H9 (cell line): ENCODE results near the gene CD81. TPM values are rescaled to one million over a fixed set of nuclear protein-coding genes. Genes with fewer than 3 reads are reported as not detected.
A peak's percentile ranks its signal among the peaks of the same experiment; 100 is the strongest.

Experiments used
- DNase-seq: peaks from one replicate; pipeline ENCODE4 v3.0.0-alpha.2; 2017
- H2AFZ ChIP-seq: one replicate; pipeline ENCODE4 v1.6.1; 2013; ENCODE audit warnings: mild to moderate bottlenecking, low read length, control low read depth, moderate library complexity
- H2AK5ac ChIP-seq: 2 replicates; pipeline ENCODE4 v1.6.1; 2013; ENCODE audit warnings: low read length, control low read depth, mixed read lengths; ENCODE audit not compliant: insufficient read length
- H2BK120ac ChIP-seq: one replicate; pipeline ENCODE4 v1.6.1; 2013; ENCODE audit warnings: low read depth, mild to moderate bottlenecking, low read length, control low read depth, inconsistent platforms; ENCODE audit not compliant: poor library complexity, severe bottlenecking
- H2BK12ac ChIP-seq: 2 replicates; pipeline ENCODE4 v1.6.1; 2013; ENCODE audit warnings: low read length, control low read depth, mixed read lengths, low read depth; ENCODE audit not compliant: insufficient read length
- H2BK15ac ChIP-seq: 2 replicates; pipeline ENCODE4 v1.6.1; 2013; ENCODE audit warnings: low read depth, low read length, control low read depth
- H2BK20ac ChIP-seq: one replicate; pipeline ENCODE4 v1.6.1; 2013; ENCODE audit warnings: low read depth, mild to moderate bottlenecking, low read length, control low read depth, inconsistent platforms; ENCODE audit not compliant: poor library complexity, severe bottlenecking
- H2BK5ac ChIP-seq: 2 replicates; pipeline ENCODE4 v1.6.1; 2013; ENCODE audit warnings: low read length, control low read depth, mixed read lengths; ENCODE audit not compliant: insufficient read length
- H3K14ac ChIP-seq: 2 replicates; pipeline ENCODE4 v1.6.1; 2013; ENCODE audit warnings: low read length, control low read depth; ENCODE audit not compliant: insufficient read depth
- H3K18ac ChIP-seq: 2 replicates; pipeline ENCODE4 v1.6.1; 2013; ENCODE audit warnings: low read depth, mild to moderate bottlenecking, mixed read lengths, low read length, control low read depth; ENCODE audit not compliant: insufficient read length
- H3K23ac ChIP-seq: 2 replicates; pipeline ENCODE4 v1.6.1; 2013; ENCODE audit warnings: low read length, control low read depth, mixed read lengths, low read depth; ENCODE audit not compliant: insufficient read length
- H3K23me2 ChIP-seq: 2 replicates; pipeline ENCODE4 v1.6.1; 2013; ENCODE audit warnings: low read depth, mild to moderate bottlenecking, mixed read lengths, low read length, control low read depth; ENCODE audit not compliant: insufficient read length, poor library complexity, severe bottlenecking
- H3K27ac ChIP-seq: 2 replicates; pipeline ENCODE4 v1.5.1; 2013; ENCODE audit warnings: low read length, control low read depth, mixed read lengths, low read depth; ENCODE audit not compliant: insufficient read length
- H3K27me3 ChIP-seq: 2 replicates; pipeline ENCODE4 v1.6.1; 2013; ENCODE audit warnings: low read length, control low read depth, inconsistent platforms; ENCODE audit not compliant: insufficient read depth
- H3K4ac ChIP-seq: 2 replicates; pipeline ENCODE4 v1.6.1; 2013; ENCODE audit warnings: low read depth, mild to moderate bottlenecking, control low read depth, inconsistent platforms, low read length, moderate library complexity
- H3K4me1 ChIP-seq: 2 replicates; pipeline ENCODE4 v1.6.1; 2013; ENCODE audit warnings: low read length, control low read depth, inconsistent platforms; ENCODE audit not compliant: insufficient read depth
- H3K4me2 ChIP-seq: 2 replicates; pipeline ENCODE4 v1.6.1; 2013; ENCODE audit warnings: low read length, control low read depth, mixed read lengths; ENCODE audit not compliant: insufficient read length, insufficient read depth
- H3K56ac ChIP-seq: 2 replicates; pipeline ENCODE4 v1.6.1; 2013; ENCODE audit warnings: low read depth, mild to moderate bottlenecking, mixed read lengths, low read length, control low read depth; ENCODE audit not compliant: insufficient read length
- H3K79me1 ChIP-seq: 2 replicates; pipeline ENCODE4 v1.6.1; 2013; ENCODE audit warnings: low read depth, mild to moderate bottlenecking, moderate library complexity, low read length, control low read depth, inconsistent platforms; ENCODE audit not compliant: insufficient read depth, poor library complexity, severe bottlenecking
- H3K79me2 ChIP-seq: 2 replicates; pipeline ENCODE4 v1.6.1; 2013; ENCODE audit warnings: low read length, control low read depth, inconsistent platforms; ENCODE audit not compliant: insufficient read depth
- H3K9ac ChIP-seq: 2 replicates; pipeline ENCODE4 v1.6.1; 2013; ENCODE audit warnings: low read length, control low read depth, mixed read lengths; ENCODE audit not compliant: insufficient read length; ENCODE audit errors: extremely low read depth
- H3K9me3 ChIP-seq: one replicate; pipeline ENCODE4 v1.6.1; 2013; ENCODE audit warnings: low read depth, low read length, inconsistent platforms; ENCODE audit not compliant: control insufficient read depth
- H3T11ph ChIP-seq: one replicate; pipeline ENCODE4 v1.6.1; 2013; ENCODE audit warnings: mild to moderate bottlenecking, low read length, control low read depth, inconsistent platforms
- H4K20me1 ChIP-seq: one replicate; pipeline ENCODE4 v1.6.1; 2013; ENCODE audit not compliant: control insufficient read depth, insufficient read length, insufficient read depth
- H4K5ac ChIP-seq: 2 replicates; pipeline ENCODE4 v1.6.1; 2013; ENCODE audit warnings: low read depth, mild to moderate bottlenecking, mixed read lengths, low read length, control low read depth; ENCODE audit not compliant: insufficient read length
- H4K8ac ChIP-seq: replicated peaks from 2 replicates; pipeline ENCODE4 v1.6.1; 2013; ENCODE audit warnings: low read length, control low read depth, mixed read lengths, low read depth; ENCODE audit not compliant: insufficient read length
- H4K91ac ChIP-seq: 2 replicates; pipeline ENCODE4 v1.6.1; 2013; ENCODE audit warnings: low read depth, mild to moderate bottlenecking, moderate library complexity, mixed read lengths, low read length, control low read depth; ENCODE audit not compliant: insufficient read length
- H3K27ac Mint-ChIP-seq, 3 experiments: 2 replicates in 2 of 3; 3 replicates in 1 of 3; pipeline ENCODE4 v1.8.0; 2020 to 2021; ENCODE audit warnings: mixed read lengths in 3 of 3, mild to moderate bottlenecking in 1 of 3, moderate library complexity in 1 of 3
- H3K27me3 Mint-ChIP-seq: 2 replicates; pipeline ENCODE4 v1.8.0; 2021; ENCODE audit warnings: low read depth, mild to moderate bottlenecking, moderate library complexity, mixed read lengths
- H3K36me3 Mint-ChIP-seq, 3 experiments: 2 replicates in 2 of 3; 3 replicates in 1 of 3; pipeline ENCODE4 v1.8.0; 2020 to 2021; ENCODE audit warnings: low read depth in 3 of 3, mixed read lengths in 3 of 3; ENCODE audit not compliant: insufficient read depth in 1 of 3
- H3K4me1 Mint-ChIP-seq, 2 experiments: 2 replicates each; pipeline ENCODE4 v1.8.0; 2020; ENCODE audit warnings: mixed read lengths in 2 of 2
- H3K4me3 Mint-ChIP-seq, 2 experiments: 2 replicates in 1 of 2; 3 replicates in 1 of 2; pipeline ENCODE4 v1.8.0; 2020 to 2021; ENCODE audit warnings: mild to moderate bottlenecking in 2 of 2, mixed read lengths in 2 of 2, moderate library complexity in 1 of 2
- H3K9me3 Mint-ChIP-seq, 2 experiments: 2 replicates in 1 of 2; 3 replicates in 1 of 2; pipeline ENCODE4 v1.8.0; 2020; ENCODE audit warnings: mild to moderate bottlenecking in 2 of 2, mixed read lengths in 2 of 2, moderate library complexity in 1 of 2
- WGBS: extraction: QIAGEN DNeasy Blood & Tissue Kit; methylation state at CpG from one replicate; pipeline ENCODE4 v1.1.7; 2013; ENCODE audit warnings: missing lambda C conversion rate, low lambda C conversion rate, mixed read lengths; ENCODE audit not compliant: insufficient read length; ENCODE audit errors: extremely low coverage; 5-methylcytosine and 5-hydroxymethylcytosine counted together
- total RNA-seq: library from RNA; stranded (reverse); gene quantifications from 2 replicates; pipeline ENCODE4 v1.2.1, GENCODE V29; 2021
- TF ChIP-seq, protein P1 (sequence below): fragments of 200-600 bp; sonication (generic); conservative IDR thresholded peaks from 3 replicates; pipeline ENCODE4 v1.8.0; 2021; ENCODE audit warnings: antibody characterized with exemption, mild to moderate bottlenecking

Gene CD81
- total RNA-seq, 1 experiment from 2014 or later: 246 TPM

GRCh38 chr11:2390091-2390724 lies 13.1 kb downstream of the CD81 start:
- no peaks in the 10 kb centered on the region for H3K23me2 ChIP-seq
- no peaks in the 10 kb centered on the region for H3K27me3 Mint-ChIP-seq
- H3K79me2 ChIP-seq: peaks cover 18% of the 10 kb centered on the region; the same call in 1 of the 2 replicates
- H3K23ac ChIP-seq: no peak overlapping the region
- TF ChIP-seq, protein P1, sequence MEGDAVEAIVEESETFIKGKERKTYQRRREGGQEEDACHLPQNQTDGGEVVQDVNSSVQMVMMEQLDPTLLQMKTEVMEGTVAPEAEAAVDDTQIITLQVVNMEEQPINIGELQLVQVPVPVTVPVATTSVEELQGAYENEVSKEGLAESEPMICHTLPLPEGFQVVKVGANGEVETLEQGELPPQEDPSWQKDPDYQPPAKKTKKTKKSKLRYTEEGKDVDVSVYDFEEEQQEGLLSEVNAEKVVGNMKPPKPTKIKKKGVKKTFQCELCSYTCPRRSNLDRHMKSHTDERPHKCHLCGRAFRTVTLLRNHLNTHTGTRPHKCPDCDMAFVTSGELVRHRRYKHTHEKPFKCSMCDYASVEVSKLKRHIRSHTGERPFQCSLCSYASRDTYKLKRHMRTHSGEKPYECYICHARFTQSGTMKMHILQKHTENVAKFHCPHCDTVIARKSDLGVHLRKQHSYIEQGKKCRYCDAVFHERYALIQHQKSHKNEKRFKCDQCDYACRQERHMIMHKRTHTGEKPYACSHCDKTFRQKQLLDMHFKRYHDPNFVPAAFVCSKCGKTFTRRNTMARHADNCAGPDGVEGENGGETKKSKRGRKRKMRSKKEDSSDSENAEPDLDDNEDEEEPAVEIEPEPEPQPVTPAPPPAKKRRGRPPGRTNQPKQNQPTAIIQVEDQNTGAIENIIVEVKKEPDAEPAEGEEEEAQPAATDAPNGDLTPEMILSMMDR: no peak
- DNase-seq: no peak
- H3K9ac ChIP-seq: no peak overlapping the region
- H3K27me3 ChIP-seq: no peaks in the 10 kb centered on the region
- no peak overlapping the region for H3K18ac ChIP-seq
- no peak overlapping the region for H2AK5ac ChIP-seq
- H2AFZ ChIP-seq: no peak overlapping the region
- H4K91ac ChIP-seq: no peak overlapping the region
- no peak overlapping the region for H3K56ac ChIP-seq
- H4K5ac ChIP-seq: no peak overlapping the region
- H3T11ph ChIP-seq: no peak overlapping the region
- H3K4me3 Mint-ChIP-seq: no peak overlapping the region; a peak in 1 of 5 replicates
- peaks cover 1 to 15% (median 11%) of the 10 kb centered on the region in 3 experiments; a peak in 6 of 7 replicates for H3K36me3 Mint-ChIP-seq
- no peaks in the 10 kb centered on the region; the same call in 1 of the 2 replicates for H3K4me1 ChIP-seq
- peaks cover 8% of the 10 kb centered on the region for H3K79me1 ChIP-seq
- H2BK12ac ChIP-seq: no peak overlapping the region
- H2BK20ac ChIP-seq: no peak overlapping the region
- no peak overlapping the region for H2BK120ac ChIP-seq
- no peak overlapping the region for H2BK5ac ChIP-seq
- H2BK15ac ChIP-seq: no peak overlapping the region
- H3K4me2 ChIP-seq: no peak overlapping the region
- H3K14ac ChIP-seq: no peak overlapping the region
- H3K27ac Mint-ChIP-seq: peak overlapping the region in 1 of 3 experiments; percentile 95; a peak in 2 of 7 replicates
- H3K4ac ChIP-seq: no peak overlapping the region
- H3K4me1 Mint-ChIP-seq: peaks cover 16 to 19% of the 10 kb centered on the region in 2 experiments
- WGBS: no CpG with 5 or more reads among the region's 23 CpGs
- H3K9me3 Mint-ChIP-seq: no peaks in the 10 kb centered on the region
- no peaks in the 10 kb centered on the region for H3K9me3 ChIP-seq
- H3K27ac ChIP-seq: no peak overlapping the region
- H4K20me1 ChIP-seq: peaks cover 8% of the 10 kb centered on the region
- H4K8ac ChIP-seq: no peak overlapping the region
